ENCODE data around the gene KCND1.
"Not testable (repeated sequence)": the region's sequence is repeated elsewhere in the genome, so short reads cannot be mapped to it uniquely, and the experiment has no call there.

The KCND1 gene

DNA sequence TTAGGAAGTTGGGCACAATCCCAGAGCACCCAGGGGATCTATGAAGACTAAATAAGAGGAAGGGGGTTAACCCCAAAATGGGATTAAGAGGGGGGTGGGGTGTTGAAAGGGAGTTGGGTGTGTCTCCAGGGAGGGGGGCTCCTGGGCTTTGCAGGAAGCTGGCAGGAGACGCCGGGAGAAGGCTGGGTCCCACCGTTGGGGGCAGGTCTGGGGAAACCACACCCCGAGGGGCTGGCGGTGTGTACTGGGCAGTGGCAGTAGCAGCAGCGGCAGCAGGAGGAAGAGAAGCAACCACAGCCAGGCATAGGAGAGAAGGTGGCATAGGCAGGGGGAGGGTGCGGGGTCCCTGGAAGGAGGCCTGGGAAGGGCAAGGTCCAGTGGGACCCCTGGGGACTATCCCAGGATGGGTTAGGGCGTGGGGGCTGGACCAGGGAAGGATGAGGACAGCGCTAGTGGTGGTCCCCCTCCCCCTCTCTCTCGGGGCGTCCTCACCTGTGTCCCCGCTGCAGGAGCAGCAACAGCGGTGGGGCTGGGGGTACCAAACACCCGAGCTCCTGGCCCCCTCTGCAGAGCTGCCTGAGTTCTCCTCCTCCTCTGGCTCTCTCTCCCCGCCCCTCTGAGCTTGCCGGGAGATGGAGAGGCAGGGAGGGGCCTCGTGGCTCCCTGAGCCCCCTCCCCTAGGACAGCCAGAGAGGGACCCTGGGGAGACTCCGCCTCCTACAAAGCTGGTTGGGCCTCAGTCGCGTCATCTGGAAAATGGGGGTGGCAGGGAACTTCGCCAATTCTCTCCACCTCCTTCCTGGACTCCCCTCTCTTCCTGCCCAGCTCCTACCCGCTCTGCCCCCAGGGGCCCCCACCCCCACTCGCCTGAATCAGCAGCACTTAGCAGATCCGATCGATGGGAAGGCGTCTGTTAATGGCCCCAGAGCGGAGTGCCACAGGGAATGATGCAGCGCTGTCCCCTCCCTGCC, at the start of gene KCND1:
Gene KCND1, minus strand, starts transcription at position 596 of the 971 bp plus-strand sequence. CDS start 1,573 bp downstream, outside the sequence.
- no peak for DNase-seq

GRCh38 chrX:49019599-49020249, 48.1 kb upstream of the KCND1 start:
- no peak for DNase-seq

DNA sequence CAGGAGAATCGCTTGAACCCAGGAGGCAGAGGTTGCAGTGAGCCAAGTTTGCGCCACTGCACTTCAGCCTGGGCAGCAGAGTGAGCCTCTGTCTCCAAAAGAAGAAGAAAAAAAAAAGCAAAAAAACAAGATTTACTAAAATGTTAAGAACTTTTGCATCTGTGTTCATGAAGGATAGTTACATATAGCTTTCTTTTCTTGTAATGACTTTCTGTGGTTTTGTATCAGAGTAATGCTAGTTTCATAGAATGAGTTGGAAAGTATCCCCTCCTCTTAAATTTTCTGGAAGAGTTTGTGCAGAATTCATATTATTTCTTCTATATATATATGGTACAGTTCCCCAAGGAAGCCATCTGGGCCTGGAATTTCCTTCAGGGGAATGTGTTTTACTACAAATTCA, 47.4 kb upstream of the KCND1 start:
- no peak for DNase-seq

- DNase-seq: peak; percentile 3
Observed at GRCh38 chrX:49003696-49004095, 32.1 kb upstream of the KCND1 start.

- DNase-seq: peak; percentile 72
Observed at GRCh38 chrX:49002091-49002935, 30.7 kb upstream of the KCND1 start, which contains the start of gene GRIPAP1. Gene GRIPAP1, minus strand, starts transcription at chrX:49002264. Its CDS starts 35 bp downstream, at chrX:49002229.

DNA sequence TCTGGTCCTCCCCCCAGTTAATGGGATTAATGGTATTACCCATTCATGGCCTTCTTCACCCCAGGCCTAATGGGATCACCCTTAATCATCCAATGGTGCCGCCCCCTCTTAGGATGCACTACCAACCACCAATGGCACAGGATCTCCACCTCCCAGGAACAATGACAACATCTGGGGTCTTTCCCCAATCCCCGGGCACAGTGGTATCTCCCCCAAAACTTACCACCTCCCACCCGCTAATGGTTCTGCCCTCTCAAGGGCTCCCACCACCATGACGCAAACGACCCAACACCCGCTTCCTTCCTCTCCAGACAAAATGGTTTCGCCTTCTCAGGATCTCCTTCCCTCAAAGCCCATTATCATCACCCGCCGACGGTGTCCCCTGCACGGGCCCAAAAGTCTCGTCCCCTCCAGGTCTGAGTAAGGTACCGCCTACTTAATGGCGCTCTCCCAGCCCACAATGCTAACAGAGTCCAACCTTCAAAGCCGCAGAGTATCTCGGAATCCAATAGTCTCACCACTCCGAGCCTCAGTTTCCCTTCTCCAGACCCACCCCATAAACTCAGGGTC, 30.0 kb upstream of the KCND1 start:
- DNase-seq: peak; percentile 13

GRCh38 chrX:49000636-49001035, 29.0 kb upstream of the KCND1 start:
- no peak for DNase-seq

GRCh38 chrX:48999030-48999429, 27.4 kb upstream of the KCND1 start:
- DNase-seq: no peak

DNA sequence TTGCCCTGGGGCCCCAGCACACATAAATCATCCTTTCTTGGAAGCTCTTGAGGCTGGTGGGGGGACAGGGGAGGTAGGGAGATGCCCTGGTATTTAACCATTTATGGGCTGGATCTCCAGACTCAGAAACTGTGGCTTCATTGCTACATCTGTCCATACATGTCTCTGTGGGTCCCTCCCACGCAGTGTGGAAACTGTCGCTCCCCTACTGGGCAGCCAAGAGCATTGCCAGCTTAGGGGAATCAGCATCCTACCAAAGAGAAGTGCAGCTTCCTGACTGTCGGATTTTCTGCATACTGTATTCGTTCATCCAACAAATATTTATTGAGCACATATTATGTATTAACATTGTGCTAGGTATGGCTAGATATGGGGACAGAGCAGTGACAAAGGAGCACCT, 26.7 kb upstream of the KCND1 start:
- DNase-seq: no peak

DNA sequence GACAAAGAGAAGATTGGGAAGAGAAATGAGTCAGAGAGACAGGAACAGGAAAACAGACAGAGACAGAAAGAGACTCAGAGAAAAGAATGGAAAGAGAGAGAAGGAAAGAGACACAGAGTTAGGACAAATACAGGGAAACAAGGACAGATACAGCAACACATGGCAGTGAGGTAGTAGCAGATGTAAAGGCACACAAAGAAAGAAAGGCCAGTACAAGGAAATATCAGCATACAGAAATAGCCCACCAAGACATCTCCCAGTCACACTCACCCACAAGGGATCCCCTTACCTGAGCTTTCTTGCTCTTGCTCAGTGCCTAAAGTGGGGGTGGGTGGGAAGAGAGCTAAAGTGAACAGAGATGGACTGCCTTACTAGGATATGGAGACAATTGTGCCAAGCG, 26.2 kb upstream of the KCND1 start:
- DNase-seq: no peak

- DNase-seq: no peak
Observed at GRCh38 chrX:48997455-48997854, 25.8 kb upstream of the KCND1 start.

GRCh38 chrX:48996969-48997368, 25.3 kb upstream of the KCND1 start:
- no peak for DNase-seq

GRCh38 chrX:48992341-48992740, 20.7 kb upstream of the KCND1 start:
- DNase-seq: no peak

DNA sequence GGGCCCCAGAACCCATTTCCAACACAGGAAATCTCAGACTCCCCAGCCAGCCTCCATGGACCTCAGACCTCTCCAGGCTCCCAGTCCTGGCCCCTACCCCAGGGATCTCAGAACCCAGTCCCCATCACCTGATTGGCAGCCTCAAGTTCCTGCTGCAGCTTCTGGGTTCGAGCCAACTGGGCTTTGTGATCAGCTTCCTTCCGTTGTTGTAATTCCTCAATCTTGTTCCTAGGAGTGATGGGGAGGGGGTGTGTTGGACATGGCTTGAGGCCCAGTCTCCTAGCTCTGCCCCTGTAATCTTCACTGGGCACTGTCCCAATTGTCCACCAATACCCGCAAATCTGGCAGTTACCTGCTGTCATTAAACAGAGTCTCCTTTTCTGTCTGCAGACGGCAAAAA, 17.8 kb upstream of the KCND1 start:
- DNase-seq: no peak

- no peak for DNase-seq
Observed at GRCh38 chrX:48983896-48984295, 12.3 kb upstream of the KCND1 start.

DNA sequence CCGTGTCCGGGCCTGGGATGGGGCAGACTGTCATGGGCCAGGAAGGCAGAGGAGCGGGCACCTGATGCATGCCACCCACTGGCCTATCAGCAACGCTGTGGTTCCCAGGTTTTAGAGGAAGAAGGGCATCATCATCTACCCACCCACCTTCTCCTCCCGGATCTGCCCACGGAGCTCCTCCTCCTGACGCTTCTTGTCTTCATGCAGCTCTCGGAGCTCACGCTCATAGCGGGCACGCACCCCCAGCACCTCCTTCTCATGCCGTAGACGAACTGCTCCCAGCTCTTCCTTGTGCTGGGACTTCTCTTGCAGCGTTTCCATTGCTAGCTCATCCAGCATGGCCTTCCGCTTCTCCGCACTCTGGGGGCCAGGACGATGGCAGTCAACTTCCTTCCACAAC, 11.4 kb upstream of the KCND1 start:
- no peak for DNase-seq

DNA sequence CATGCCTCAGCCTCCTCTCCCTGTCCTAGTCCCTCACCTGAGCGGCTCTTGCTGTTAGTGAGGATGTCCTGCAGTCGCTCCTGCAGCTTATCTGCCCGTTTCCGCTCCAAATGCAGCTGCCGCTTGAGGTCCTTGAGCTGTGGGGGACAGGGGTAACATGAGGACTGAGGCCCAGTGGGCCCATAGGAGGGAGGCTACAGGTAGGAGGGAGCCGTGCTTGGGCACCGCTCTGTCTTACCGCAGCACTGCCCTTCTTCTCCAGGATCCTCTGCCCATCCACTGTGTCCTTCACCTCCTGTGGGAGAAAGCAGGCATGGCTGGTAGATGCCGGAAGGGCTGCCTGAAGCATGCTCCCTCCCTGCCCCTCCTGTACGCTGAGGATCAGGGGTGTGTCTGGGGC, 9.5 kb upstream of the KCND1 start:
- no peak for DNase-seq

GRCh38 chrX:48980341-48980740, 8.7 kb upstream of the KCND1 start:
- not testable (repeated sequence) for DNase-seq

- no peak for DNase-seq
Observed at GRCh38 chrX:48978226-48978625, 6.6 kb upstream of the KCND1 start.

DNA sequence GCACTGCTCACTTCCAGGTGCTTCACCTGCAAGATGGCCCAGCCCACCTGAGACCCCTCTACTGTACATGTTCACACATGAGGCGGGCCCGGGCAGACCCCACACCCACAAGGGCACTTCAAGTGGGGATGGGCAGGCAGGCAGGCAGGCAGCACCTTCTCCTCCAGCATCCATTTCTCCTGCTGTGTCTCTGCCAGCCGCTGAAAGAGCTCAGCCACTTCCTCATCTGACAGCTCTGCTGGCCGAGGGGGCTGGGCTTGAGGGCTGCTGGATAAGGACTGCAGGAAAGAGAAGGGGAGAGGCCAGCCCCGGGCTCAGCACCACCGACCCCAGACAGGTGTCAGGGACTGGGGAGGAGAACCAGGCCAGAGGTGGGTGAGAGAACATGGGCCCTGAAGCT, 4.4 kb upstream of the KCND1 start:
- no peak for DNase-seq

- DNase-seq: no peak
Observed at GRCh38 chrX:48975541-48975940, 3.9 kb upstream of the KCND1 start.

GRCh38 chrX:48975041-48975440, 3.4 kb upstream of the KCND1 start:
- DNase-seq: no peak

GRCh38 chrX:48974574-48974973, 2.9 kb upstream of the KCND1 start:
- DNase-seq: no peak
